Endothelial cell of umbilical vein (primary cell): ENCODE data around the gene DUS1L. TPM values are rescaled to one million over a fixed set of nuclear protein-coding genes. Genes with fewer than 3 reads are reported as not detected.

ENCODE experiments used
- BruUV-seq: library from RNA; stranded (reverse); fragments of 400-500 nt; replicated peaks from 2 replicates; lab custom pipeline; 2021; lab: Mats Ljungman, UMichigan
- CTCF ChIA-PET: fragments of 300-600, 350-600 bp; sonication (Branson Sonifier 250); formaldehyde crosslinking; loops from one replicate; lab custom pipeline; 2021; ENCODE audit warnings: antibody characterized with exemption, inconsistent platforms; lab: Charles Lee
- POLR2A ChIA-PET: fragments of 300-600, 350-600 bp; sonication (Branson Sonifier 250); formaldehyde crosslinking; loops from one replicate; lab custom pipeline; 2021; ENCODE audit warnings: antibody characterized with exemption, inconsistent platforms; lab: Charles Lee
- DNase-seq: peaks from one replicate; pipeline ENCODE4 v3.0.0-alpha.2; 2011; ENCODE audit warnings: low read depth, low spot score
- FAIRE-seq: peaks from 2 replicates; lab custom pipeline; 2011; peaks lifted over from hg19 to GRCh38; lab: Jason Lieb, UNC
- H2AFZ ChIP-seq: 2 replicates; pipeline ENCODE4 v1.6.0; 2012; ENCODE audit warnings: low read depth, low read length, control low read depth, inconsistent platforms
- H3K27ac ChIP-seq: 2 replicates; pipeline ENCODE4 v1.5.1; 2011; ENCODE audit warnings: low read depth, mild to moderate bottlenecking, control low read depth, low read length, moderate library complexity; ENCODE audit not compliant: insufficient read depth
- H3K27me3 ChIP-seq, 2 experiments: 2 replicates each; pipeline versions ENCODE4 v1.6.0 to v1.6.1; 2011; ENCODE audit warnings: low read length in 2 of 2, mixed read lengths in 1 of 2; ENCODE audit not compliant: control insufficient read depth in 2 of 2, insufficient read depth in 2 of 2
- H3K36me3 ChIP-seq, 2 experiments: 2 replicates in 1 of 2; 3 replicates in 1 of 2; pipeline ENCODE4 v1.5.1; 2011; ENCODE audit warnings: low read length in 2 of 2, mild to moderate bottlenecking in 1 of 2, moderate library complexity in 1 of 2; ENCODE audit not compliant: control insufficient read depth in 2 of 2, insufficient read depth in 2 of 2; ENCODE audit errors: extremely low read depth in 1 of 2
- H3K4me1 ChIP-seq: 3 replicates; pipeline ENCODE4 v1.5.1; 2011; ENCODE audit warnings: mild to moderate bottlenecking, low read length; ENCODE audit not compliant: control insufficient read depth, insufficient read depth; ENCODE audit errors: extremely low read depth
- H3K4me2 ChIP-seq: 2 replicates; pipeline ENCODE4 v1.6.1; 2011; ENCODE audit warnings: low read length, control low read depth, mixed read lengths; ENCODE audit not compliant: insufficient read depth
- H3K4me3 ChIP-seq, 3 experiments: fragments of 200-600 bp in 1 of 3; sonication (generic), shearing (Covaris generic) in 1 of 3; replicated peaks in 1 of 3; 2 replicates each; pipeline ENCODE4 v1.5.1; 2011 to 2016; ENCODE audit warnings: control low read depth in 3 of 3, low read length in 3 of 3, mild to moderate bottlenecking in 2 of 3, inconsistent platforms in 1 of 3, low read depth in 1 of 3, moderate library complexity in 1 of 3; ENCODE audit not compliant: insufficient read depth in 1 of 3
- H3K79me2 ChIP-seq: 2 replicates; pipeline ENCODE4 v1.6.0; 2012; ENCODE audit warnings: low read length, inconsistent platforms; ENCODE audit not compliant: control insufficient read depth, insufficient read depth
- H3K9ac ChIP-seq: replicated peaks from 2 replicates; pipeline ENCODE3; 2011; ENCODE audit warnings: low read length, control low read depth; ENCODE audit not compliant: insufficient read depth; ENCODE audit errors: extremely low read depth
- H3K9me1 ChIP-seq: replicated peaks from 3 replicates; pipeline ENCODE4 v1.6.0; 2011; ENCODE audit warnings: mild to moderate bottlenecking, low read length; ENCODE audit not compliant: control insufficient read depth, insufficient read depth; ENCODE audit errors: extremely low read depth
- H3K9me3 ChIP-seq: replicated peaks from 2 replicates; pipeline ENCODE4 v1.5.1; 2012; ENCODE audit warnings: low read length, inconsistent platforms; ENCODE audit not compliant: control insufficient read depth, insufficient read depth
- H4K20me1 ChIP-seq: replicated peaks from 2 replicates; pipeline ENCODE3; 2011; ENCODE audit warnings: mild to moderate bottlenecking, low read length; ENCODE audit not compliant: control insufficient read depth, insufficient read depth; ENCODE audit errors: extremely low read depth
- CTCF ChIP-seq, 2 donors: IDR thresholded peaks; 1 replicate in 1 of 2; 2 replicates in 1 of 2; pipeline ENCODE4 v1.5.1; 2011; ENCODE audit warnings: low read length in 2 of 2, mild to moderate bottlenecking in 2 of 2, moderate library complexity in 2 of 2, control low read depth in 1 of 2, inconsistent platforms in 1 of 2, low read depth in 1 of 2; ENCODE audit not compliant: insufficient read depth in 1 of 2; ENCODE audit errors: extremely low read depth in 1 of 2
- EZH2 ChIP-seq: IDR thresholded peaks from 2 replicates; pipeline ENCODE4 v1.6.1; 2012; ENCODE audit warnings: borderline replicate concordance, low read depth, mild to moderate bottlenecking, moderate library complexity, low read length, inconsistent platforms; ENCODE audit not compliant: severe bottlenecking
- FOS ChIP-seq: IDR thresholded peaks from 2 replicates; pipeline ENCODE4 v1.6.1; 2011; ENCODE audit warnings: mild to moderate bottlenecking, low read length, moderate library complexity, borderline replicate concordance; ENCODE audit not compliant: insufficient read depth
- GATA2 ChIP-seq: IDR thresholded peaks from 2 replicates; pipeline ENCODE4 v1.7.0; 2011; ENCODE audit warnings: low read depth, mild to moderate bottlenecking, moderate library complexity, mixed read lengths, low read length; ENCODE audit not compliant: insufficient read length, insufficient read depth
- JUN ChIP-seq: IDR thresholded peaks from 2 replicates; pipeline ENCODE4 v1.6.1; 2011; ENCODE audit warnings: borderline replicate concordance, low read depth; ENCODE audit not compliant: insufficient read length, insufficient read depth
- MYC ChIP-seq: IDR thresholded peaks from one replicate; pipeline ENCODE4 v1.6.1; 2011; ENCODE audit warnings: mild to moderate bottlenecking, low read depth, low read length
- POLR2A ChIP-seq: IDR thresholded peaks from 2 replicates; pipeline ENCODE4 v1.6.1; 2012; ENCODE audit warnings: low read depth, mild to moderate bottlenecking, control low read depth, low read length
- POLR2AphosphoS5 ChIP-seq: IDR thresholded peaks from 2 replicates; pipeline ENCODE4 v1.6.1; 2012; ENCODE audit warnings: low read depth, mild to moderate bottlenecking, control low read depth, low read length, moderate library complexity; ENCODE audit not compliant: insufficient read depth
- dilution Hi-C: fragments of 300-500 bp; cut with MboI; formaldehyde crosslinking; loops from one replicate; pipeline ENCODE4 v1.15.0; 2019; ENCODE audit warnings: low sequenced_read_pairs; ENCODE audit not compliant: extremely low pct_ligation_motif_present
- intact Hi-C: fragments of 100-400 bp; cut with micrococcal nuclease; formaldehyde crosslinking; loops from one replicate; pipeline ENCODE4 v1.10.0; 2022
- polyA plus RNA-seq, 4 experiments: library from polyadenylated mRNA; depleted of rRNA in 3 of 4; stranded (reverse) in 3 of 4; unstranded in 1 of 4; fragments of >200 nt; gene quantifications; 2 replicates each; pipeline versions ENCODE4 v1.2.1 to v1.2.3, GENCODE V29; 2011 to 2012; ENCODE audit warnings: missing spikeins in 1 of 4
- total RNA-seq: library from RNA; stranded (reverse); gene quantifications from 2 replicates; pipeline ENCODE4 v1.2.3, GENCODE V29; 2021
- TF ChIP-seq, protein P1 (sequence below): IDR thresholded peaks from 2 replicates; pipeline ENCODE4 v1.6.1; 2011; ENCODE audit not compliant: insufficient read depth, insufficient read length

DUS1L gene
- total and polyA plus RNA-seq, 2 donors (not counting 3 experiments of a cell fraction or from before 2014, with no cell fraction given), result 60.1 to 92.9 TPM

GRCh38 chr17:82105417-82105881 is 39.8 kb upstream of the DUS1L start:
- no peaks in the 10 kb centered on the region for H4K20me1 ChIP-seq
- DNase-seq, result no peak
- H3K9me1 ChIP-seq, result no peaks in the 10 kb centered on the region
- TF ChIP-seq EZH2 (no peak), FOS (no peak), GATA2 (no peak), POLR2AphosphoS5 (no peak), MYC (no peak), CTCF (IDR thresholded peaks at IDR 0.05; ENCODE audit: extremely low read depth in 1 of 2, insufficient read depth in 1 of 2, low read depth in 1 of 2, low read length in 2 of 2) (no peak), JUN (no peak), POLR2A (no peak)
- TF ChIP-seq, protein P1, sequence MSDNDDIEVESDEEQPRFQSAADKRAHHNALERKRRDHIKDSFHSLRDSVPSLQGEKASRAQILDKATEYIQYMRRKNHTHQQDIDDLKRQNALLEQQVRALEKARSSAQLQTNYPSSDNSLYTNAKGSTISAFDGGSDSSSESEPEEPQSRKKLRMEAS, result no peak
- no peaks in the 10 kb centered on the region for H3K27me3 ChIP-seq
- intact Hi-C loops, result no loop called here
- FAIRE-seq, result no peak
- H3K9me3 ChIP-seq, result no peaks in the 10 kb centered on the region
- no peak overlapping the region for H3K9ac ChIP-seq
- no TSS peak for BruUV-seq
- dilution Hi-C loops, result no loop called here
- no peaks in the 10 kb centered on the region for H3K79me2 ChIP-seq
- ChIA-PET CTCF (interaction anchor here (0.5 to 2.5 kb wide), 8 partner anchors 28 to 229 kb away, joined by 3 to 17 read pairs (median 4); no protein-coding TSS in a partner anchor), POLR2A (no interaction called here)
- no peak overlapping the region for H3K4me2 ChIP-seq
- no peaks in the 10 kb centered on the region for H3K36me3 ChIP-seq
- no peak overlapping the region for H2AFZ ChIP-seq
- no peak overlapping the region for H3K4me3 ChIP-seq
- no peak overlapping the region for H3K27ac ChIP-seq
- peaks cover 10% of the 10 kb centered on the region for H3K4me1 ChIP-seq
